OCI-LY3 (cell line): ENCODE data around the gene BNC2.

ENCODE experiments used
- EZH2phosphoT487 ChIP-seq: fragments of 200-600 bp; shearing (Covaris generic); IDR thresholded peaks from 2 replicates; pipeline ENCODE4 v1.6.1; 2018; ENCODE audit warnings: antibody characterized with exemption, mixed run types, low read depth
- TF ChIP-seq, protein P1 (sequence below): fragments of 200-600, 300-600 bp; sonication (generic); IDR thresholded peaks from 2 replicates; pipeline ENCODE4 v1.5.1; 2014; ENCODE audit warnings: antibody characterized with exemption, low read length, low read depth

DNA sequence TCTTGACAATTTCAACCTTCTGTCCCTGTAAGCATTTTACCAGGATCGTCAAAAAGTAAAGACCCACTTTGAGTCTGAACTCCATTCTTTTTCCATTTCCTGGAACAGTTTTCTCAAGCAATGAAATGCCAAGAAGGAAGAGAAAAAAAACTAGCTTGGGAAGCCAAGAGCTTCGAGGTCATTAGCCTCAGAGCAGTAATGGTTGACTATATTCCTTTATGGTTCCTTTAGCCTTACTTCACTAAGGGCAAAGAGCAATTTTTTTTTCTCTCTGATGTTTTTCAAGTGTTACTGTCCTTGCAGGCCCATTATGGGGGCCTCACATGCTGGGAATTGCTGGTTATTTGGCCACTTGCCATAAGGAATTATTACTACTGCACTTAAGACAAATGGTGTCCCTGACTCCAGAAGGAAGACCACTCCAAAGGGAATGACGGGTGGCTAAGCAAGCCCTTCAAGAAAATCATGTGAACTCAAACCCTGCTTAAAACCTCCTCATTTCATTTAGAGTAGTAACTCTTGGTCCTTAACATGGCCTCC is 37.1 kb downstream of the BNC2 start:
- TF ChIP-seq, protein P1, sequence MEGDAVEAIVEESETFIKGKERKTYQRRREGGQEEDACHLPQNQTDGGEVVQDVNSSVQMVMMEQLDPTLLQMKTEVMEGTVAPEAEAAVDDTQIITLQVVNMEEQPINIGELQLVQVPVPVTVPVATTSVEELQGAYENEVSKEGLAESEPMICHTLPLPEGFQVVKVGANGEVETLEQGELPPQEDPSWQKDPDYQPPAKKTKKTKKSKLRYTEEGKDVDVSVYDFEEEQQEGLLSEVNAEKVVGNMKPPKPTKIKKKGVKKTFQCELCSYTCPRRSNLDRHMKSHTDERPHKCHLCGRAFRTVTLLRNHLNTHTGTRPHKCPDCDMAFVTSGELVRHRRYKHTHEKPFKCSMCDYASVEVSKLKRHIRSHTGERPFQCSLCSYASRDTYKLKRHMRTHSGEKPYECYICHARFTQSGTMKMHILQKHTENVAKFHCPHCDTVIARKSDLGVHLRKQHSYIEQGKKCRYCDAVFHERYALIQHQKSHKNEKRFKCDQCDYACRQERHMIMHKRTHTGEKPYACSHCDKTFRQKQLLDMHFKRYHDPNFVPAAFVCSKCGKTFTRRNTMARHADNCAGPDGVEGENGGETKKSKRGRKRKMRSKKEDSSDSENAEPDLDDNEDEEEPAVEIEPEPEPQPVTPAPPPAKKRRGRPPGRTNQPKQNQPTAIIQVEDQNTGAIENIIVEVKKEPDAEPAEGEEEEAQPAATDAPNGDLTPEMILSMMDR: no peak
- no peak for TF ChIP-seq EZH2phosphoT487
